CD4-positive, alpha-beta T cell treated with Interleukin-4 for 4 hours (primary cell): ENCODE results near the gene FCN3.
"Not testable (repeated sequence)": the region's sequence is repeated elsewhere in the genome, so short reads cannot be mapped to it uniquely, and the experiment has no call there.

Experiments
- DNase-seq: peaks from one replicate; pipeline ENCODE4 v3.0.0-alpha.2; 2020

Gene FCN3

DNA sequence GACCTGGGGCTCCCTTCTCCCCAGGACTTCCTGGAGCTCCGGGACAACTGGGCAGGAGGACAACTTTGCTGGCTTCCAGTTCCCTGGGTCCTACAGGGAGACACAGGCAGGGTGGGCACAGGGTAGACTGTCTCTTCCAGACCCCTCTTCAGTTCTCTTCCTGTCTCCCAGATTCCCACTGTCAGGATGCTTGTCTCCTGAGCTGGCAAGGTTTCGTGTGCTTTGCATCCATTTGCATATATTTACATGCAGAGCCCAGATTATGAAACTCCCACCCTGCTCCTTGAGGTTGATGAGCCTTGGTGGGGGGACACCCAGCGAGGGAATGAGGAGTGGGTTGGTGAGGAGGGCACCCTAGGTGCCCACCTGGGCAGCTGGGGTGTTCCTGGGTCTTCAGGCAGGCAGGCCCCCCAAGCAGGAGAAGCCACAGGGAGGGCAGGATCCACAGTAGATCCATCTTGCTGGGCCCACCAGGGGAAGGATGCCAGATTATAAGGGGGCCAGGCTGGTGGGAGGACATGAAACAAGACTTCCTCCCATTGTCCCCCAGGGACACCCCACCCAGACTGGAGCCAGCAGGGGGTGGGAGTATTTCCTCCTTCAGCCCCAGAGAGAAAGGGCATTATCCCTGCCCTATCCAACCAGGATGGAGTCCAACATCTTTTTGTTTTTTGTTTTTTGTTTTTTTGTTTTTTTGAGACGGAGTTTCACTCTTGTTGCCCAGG, at the start of gene FCN3:
TSS of gene FCN3 (minus strand) at position 463 of the 725 bp plus-strand sequence. CDS start at position 457, 6 bp downstream.
- no peak for DNase-seq

- DNase-seq, result no peak
These were observed 49.1 kb upstream of the FCN3 start for GRCh38 chr1:27423709-27424108.

DNA sequence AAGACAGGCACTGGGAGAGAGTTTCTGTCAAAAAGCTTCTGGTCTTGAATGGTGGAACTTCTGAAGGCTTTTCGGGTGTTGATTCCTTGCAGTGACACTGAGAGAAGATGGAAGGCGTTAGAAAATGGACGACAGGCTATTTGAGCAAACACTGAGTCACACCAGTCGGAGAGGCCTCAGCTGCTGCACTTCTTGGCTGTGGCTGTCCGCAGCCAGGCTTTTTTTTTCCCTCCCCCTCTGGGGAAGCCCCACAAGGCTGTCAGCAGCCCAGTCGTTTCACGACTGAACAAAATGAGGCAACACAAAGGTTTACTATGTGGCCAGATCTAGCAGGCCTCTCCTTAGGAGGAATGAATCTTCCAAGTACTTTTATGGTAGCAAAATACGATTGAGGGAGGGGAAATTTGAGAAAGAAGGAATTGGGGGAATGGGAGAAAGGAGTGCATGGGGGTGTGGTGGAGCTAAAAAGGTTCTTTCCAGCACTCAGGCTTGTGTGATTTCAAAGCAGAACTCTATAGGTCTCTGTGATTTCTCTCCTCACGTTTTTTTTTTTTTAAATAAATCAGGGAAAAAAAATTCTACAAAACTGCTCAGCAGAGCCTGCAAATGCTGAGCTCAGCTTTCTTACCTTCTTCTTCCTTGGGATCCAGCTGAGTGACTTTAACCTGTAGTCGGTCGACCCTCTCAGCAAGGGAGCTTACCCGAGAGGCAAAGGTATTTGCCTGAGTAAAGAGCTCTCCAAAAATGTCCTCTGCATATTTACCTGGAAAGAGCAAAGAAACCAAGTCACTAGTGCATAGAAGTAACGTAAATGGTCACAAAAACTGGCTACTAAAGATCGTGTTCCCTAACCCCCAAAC, 43.9 kb upstream of the FCN3 start:
- DNase-seq, result peak; percentile 72

- DNase-seq, result no peak
These were observed 43.1 kb upstream of the FCN3 start for GRCh38 chr1:27417713-27418112.

GRCh38 chr1:27416387-27417111, 41.9 kb upstream of the FCN3 start:
- peak; percentile 76 for DNase-seq

- DNase-seq, result no peak
These were observed 39.5 kb upstream of the FCN3 start for GRCh38 chr1:27414091-27414490.

DNA sequence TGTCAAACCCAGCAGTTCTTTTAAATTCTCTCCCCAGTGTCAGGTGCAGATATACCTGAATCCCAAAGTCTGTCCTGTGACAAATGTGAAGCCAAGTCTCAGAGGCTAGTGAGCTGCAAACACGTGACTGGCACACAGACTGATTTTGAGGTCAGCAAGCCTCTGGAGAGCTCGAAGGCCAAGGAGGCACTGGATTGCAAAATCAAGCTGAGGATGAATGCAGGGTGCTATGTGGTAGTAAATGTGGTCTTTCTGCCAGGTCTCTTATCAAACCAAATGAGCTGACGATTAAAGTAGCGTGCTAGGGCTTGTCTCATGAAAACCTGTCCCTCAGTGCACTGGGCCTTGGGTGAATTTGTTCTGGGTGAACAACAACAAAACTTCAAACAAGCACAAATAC, 38.4 kb upstream of the FCN3 start:
- DNase-seq, result no peak

DNA sequence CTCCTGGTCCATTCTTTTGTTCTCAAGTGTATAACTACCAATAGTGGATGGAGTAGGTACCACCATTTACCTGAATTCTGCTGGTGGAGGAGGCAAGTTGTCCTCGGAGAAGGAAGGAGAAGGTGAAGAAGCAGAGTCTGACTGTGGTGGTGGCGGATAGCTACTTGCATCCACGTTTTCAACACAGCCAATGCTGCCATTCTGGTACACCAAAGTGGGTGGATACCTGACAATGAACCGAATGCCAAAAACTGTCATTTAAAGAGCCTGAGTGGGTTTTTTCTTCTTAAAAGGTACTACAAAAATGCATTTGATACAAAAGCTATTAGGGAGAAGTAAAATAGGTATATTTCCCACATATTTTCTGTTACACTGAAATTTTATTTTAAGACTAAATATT, 37.9 kb upstream of the FCN3 start:
- no peak for DNase-seq

DNA sequence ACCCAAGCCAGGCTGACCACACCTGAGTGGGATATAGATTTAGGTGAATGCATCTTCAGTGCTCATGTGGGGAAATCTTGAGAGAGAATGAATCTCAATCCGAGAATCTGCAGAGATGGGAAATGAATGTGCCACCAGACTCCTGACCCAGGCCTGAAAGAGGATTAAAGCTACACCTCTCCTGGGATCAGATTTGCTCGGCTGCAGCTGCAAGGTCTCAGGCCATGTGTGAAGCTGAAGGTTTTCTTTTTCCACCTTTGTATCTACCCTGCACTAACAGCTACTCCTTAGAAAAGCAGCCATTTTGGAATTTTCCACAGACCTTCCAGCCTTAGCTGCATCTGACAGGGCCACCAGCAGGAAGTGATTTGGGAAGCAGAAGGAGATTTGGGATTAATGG, 36.1 kb upstream of the FCN3 start:
- DNase-seq, result no peak

- DNase-seq, result no peak
These were observed 35.0 kb upstream of the FCN3 start for GRCh38 chr1:27409669-27410068.

GRCh38 chr1:27408151-27408550, 33.5 kb upstream of the FCN3 start:
- DNase-seq, result no peak

DNA sequence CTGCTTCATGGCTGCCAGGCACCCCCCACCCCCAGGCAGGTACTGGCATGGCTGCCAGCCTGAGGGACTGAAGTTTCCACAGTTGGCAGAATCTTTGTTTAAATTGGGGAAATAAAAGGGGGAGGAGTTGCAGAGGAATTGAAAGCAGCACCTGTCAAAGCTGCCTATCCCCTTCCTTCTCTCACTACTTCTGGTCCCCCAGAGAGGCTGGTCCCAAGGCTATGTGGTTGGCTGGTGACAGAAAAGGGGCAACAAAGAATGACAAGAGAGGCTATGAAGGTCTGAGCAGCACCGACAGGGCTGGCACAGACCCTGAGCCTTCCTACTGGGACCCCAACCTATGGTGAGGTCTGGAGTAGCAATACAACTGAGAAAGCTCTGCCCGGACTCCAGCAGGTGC, 32.2 kb upstream of the FCN3 start:
- not testable (repeated sequence) for DNase-seq

DNA sequence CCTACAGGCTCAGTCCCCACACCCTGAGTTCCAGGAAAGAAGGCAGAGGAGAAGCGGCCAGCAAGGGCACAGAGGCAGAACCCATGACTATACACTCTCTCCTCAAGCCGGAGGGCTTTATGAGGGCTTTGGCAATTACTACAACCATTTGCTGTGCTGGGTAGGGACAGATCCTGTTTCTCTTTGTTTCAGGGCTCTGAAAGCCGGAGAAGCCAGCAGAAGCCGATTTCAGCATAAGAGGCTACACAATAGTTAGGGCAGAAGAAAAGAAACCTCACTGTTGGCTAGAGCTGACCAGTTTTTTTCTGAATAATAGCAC, 31.7 kb upstream of the FCN3 start:
- no peak for DNase-seq

- DNase-seq, result not testable (repeated sequence)
These were observed 31.2 kb upstream of the FCN3 start for GRCh38 chr1:27405598-27406361.

DNA sequence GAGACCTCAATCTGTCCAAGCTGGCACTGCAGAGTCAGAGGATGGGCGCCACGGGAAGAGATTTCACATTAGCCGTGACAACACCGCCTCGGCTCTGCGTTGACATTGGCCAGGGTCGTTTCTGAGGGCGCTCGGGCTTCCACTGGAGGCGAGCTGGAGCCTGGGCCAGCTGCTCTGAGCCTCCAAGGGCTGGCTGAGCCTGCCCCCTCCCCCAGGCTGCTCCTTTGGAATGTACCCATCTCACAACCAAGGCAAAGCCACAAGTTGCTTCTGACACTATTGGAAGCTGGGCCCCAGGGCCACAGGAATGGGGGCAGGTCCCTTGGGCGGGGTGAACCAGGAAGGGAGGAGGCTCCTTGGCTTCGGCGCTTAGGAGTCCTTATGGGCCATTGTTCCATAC, 30.4 kb upstream of the FCN3 start:
- DNase-seq, result no peak

DNA sequence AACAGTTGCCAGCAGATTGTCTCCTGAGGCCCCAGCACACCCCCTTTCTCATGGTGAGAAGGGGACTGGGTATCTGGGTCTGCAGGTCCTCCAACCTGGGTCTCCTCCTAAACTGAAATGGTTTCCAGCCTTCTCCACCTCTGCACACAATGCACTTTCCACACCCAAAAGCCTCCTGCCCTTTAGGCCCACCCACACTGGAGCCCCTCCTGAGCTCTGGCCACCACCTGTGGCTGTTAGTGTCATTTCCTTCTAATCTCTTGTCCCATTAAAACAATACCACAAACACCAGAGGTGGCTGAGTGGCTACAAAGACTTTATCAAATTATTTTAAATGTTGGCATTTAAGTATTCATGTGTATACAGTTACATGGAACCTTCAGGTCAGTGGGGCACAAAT, 29.3 kb upstream of the FCN3 start:
- no peak for DNase-seq

- no peak for DNase-seq
These were observed 28.6 kb upstream of the FCN3 start for GRCh38 chr1:27403065-27403726.

DNA sequence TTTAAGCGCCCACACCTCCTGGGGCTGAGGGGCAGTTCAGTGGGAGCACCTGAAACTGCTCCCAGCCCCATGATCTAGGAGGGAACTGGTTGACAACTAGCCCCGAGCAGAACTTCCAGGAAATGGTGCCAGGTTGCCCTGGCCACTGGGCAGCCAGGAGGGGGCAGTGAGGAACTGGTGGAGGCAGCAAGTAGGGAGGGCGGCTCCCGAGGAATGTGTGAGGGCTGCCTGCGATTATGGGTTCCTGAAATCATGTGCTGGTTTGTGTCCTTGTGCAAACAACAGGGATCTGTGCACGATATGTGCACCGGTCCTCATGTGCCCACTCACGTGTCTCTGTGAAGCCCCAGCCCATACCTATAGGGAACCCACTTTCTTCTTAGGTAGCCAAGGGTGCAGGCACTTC, 27.7 kb upstream of the FCN3 start:
- DNase-seq, result no peak

DNA sequence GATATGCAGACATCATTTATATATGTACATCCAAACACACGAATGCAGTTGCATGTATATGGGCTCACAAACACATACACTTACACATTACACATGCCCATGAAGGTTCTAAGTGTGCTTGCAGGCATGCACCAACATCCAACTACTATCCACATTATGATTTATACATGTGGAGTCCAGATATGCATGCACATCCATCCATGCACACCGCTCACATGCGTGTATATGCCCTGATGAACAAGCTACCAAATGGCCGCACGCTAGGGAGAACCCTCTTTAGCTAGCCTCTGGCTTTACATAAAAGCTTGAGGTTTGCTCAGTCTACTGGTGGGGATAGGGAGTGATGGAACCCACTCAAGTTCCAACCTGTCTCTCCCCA, 26.3 kb upstream of the FCN3 start:
- no peak for DNase-seq

GRCh38 chr1:27400082-27400962, 25.7 kb upstream of the FCN3 start:
- DNase-seq, result no peak

GRCh38 chr1:27399251-27400025, 24.8 kb upstream of the FCN3 start:
- no peak for DNase-seq
